Mammary epithelial cell (primary cell): ENCODE results near the gene FBXO17.

Source experiments
- EZH2 ChIP-seq: IDR thresholded peaks from 2 replicates; pipeline ENCODE4 v1.6.1; 2012; ENCODE audit warnings: low read length, inconsistent platforms, borderline replicate concordance
- TF ChIP-seq, protein P1 (sequence below), 2 donors: IDR thresholded peaks in 1 of 2; conservative IDR thresholded peaks in 1 of 2; 2 replicates each; pipeline ENCODE4 v1.5.1; 2011 to 2012; ENCODE audit warnings: inconsistent platforms in 2 of 2, low read length in 2 of 2, mild to moderate bottlenecking in 2 of 2, control low read depth in 1 of 2, low read depth in 1 of 2; ENCODE audit not compliant: insufficient read depth in 1 of 2; ENCODE audit errors: extremely low read depth in 1 of 2

GRCh38 chr19:38977445-38978325, 2.1 kb upstream of the FBXO17 start:
- TF ChIP-seq, protein P1, sequence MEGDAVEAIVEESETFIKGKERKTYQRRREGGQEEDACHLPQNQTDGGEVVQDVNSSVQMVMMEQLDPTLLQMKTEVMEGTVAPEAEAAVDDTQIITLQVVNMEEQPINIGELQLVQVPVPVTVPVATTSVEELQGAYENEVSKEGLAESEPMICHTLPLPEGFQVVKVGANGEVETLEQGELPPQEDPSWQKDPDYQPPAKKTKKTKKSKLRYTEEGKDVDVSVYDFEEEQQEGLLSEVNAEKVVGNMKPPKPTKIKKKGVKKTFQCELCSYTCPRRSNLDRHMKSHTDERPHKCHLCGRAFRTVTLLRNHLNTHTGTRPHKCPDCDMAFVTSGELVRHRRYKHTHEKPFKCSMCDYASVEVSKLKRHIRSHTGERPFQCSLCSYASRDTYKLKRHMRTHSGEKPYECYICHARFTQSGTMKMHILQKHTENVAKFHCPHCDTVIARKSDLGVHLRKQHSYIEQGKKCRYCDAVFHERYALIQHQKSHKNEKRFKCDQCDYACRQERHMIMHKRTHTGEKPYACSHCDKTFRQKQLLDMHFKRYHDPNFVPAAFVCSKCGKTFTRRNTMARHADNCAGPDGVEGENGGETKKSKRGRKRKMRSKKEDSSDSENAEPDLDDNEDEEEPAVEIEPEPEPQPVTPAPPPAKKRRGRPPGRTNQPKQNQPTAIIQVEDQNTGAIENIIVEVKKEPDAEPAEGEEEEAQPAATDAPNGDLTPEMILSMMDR (conservative IDR thresholded peaks at IDR 0.05 in 1 of 2, IDR thresholded peaks at IDR 0.05 in 1 of 2; ENCODE audit: extremely low read depth in 1 of 2, insufficient read depth in 1 of 2, low read depth in 1 of 2, low read length in 2 of 2), result no peak
- TF ChIP-seq EZH2, result no peak
